NCI-H524 treated with DMSO at 0.1 percent for 48 hours (cell line): ENCODE data around the gene SLC25A41.
"Not testable (repeated sequence)": the region's sequence is repeated elsewhere in the genome, so short reads cannot be mapped to it uniquely, and the experiment has no call there.

ENCODE experiments used
- DNase-seq: peaks from one replicate; lab custom pipeline; 2025; lab: John Stamatoyannopoulos, UW

SLC25A41 gene

GRCh38 chr19:6428692-6429418 is 4.7 kb downstream of the SLC25A41 start:
- not testable (repeated sequence) for DNase-seq

- DNase-seq, result no peak
Measured at GRCh38 chr19:6427131-6427530, 6.4 kb downstream of the SLC25A41 start.

- no peak for DNase-seq
Measured at GRCh38 chr19:6425732-6426620, 7.6 kb downstream of the SLC25A41 start.

- DNase-seq, result peak; percentile 100
Measured at GRCh38 chr19:6424939-6425731, 8.4 kb downstream of the SLC25A41 start.

- DNase-seq, result no peak
Measured at GRCh38 chr19:6424195-6424938, 9.2 kb downstream of the SLC25A41 start, which contains the start of gene KHSRP. Gene KHSRP (minus strand): TSS chr19:6424811. CDS start chr19:6424701, 110 bp downstream.

- no peak for DNase-seq
Measured at GRCh38 chr19:6423499-6424194, 9.9 kb downstream of the SLC25A41 start.

GRCh38 chr19:6421075-6422014 is 12.2 kb downstream of the SLC25A41 start:
- no peak for DNase-seq

GRCh38 chr19:6418562-6418932 is 15.0 kb downstream of the SLC25A41 start:
- DNase-seq, result no peak

GRCh38 chr19:6417713-6418561 is 15.6 kb downstream of the SLC25A41 start:
- no peak for DNase-seq

GRCh38 chr19:6416658-6417405 is 16.7 kb downstream of the SLC25A41 start:
- no peak for DNase-seq

GRCh38 chr19:6415591-6416190 is 17.9 kb downstream of the SLC25A41 start:
- DNase-seq, result no peak

- no peak for DNase-seq
Measured at GRCh38 chr19:6414793-6415590, 18.6 kb downstream of the SLC25A41 start.

GRCh38 chr19:6413721-6414643 is 19.6 kb downstream of the SLC25A41 start:
- DNase-seq, result no peak

GRCh38 chr19:6413291-6413690 is 20.3 kb downstream of the SLC25A41 start:
- no peak for DNase-seq

GRCh38 chr19:6412447-6413091 is 21.0 kb downstream of the SLC25A41 start:
- DNase-seq, result no peak
